ENCODE data around the gene TNFSF15.

GRCh38 chr9:114829574-114830440 is 24.0 kb upstream of the TNFSF15 start:
- no peak for TF ChIP-seq CTCF (IDR thresholded peaks at IDR 0.05)
- TF ChIP-seq POLR2AphosphoS5 (IDR thresholded peaks at IDR 0.05; ENCODE audit: low read depth, low read length) = no peak
- no peak for TF ChIP-seq REST (IDR thresholded peaks at IDR 0.05; ENCODE audit: insufficient read depth in 1 of 2, low read depth in 2 of 2, low read length in 1 of 2)
- TF ChIP-seq SIN3A (IDR thresholded peaks at IDR 0.05; ENCODE audit: borderline replicate concordance, insufficient read depth, low read depth, low read length) = no peak

All from Panc1 (cell line).